ENCODE measurements around the gene ASB4.
A peak's percentile ranks its signal among the peaks of the same experiment; 100 is the strongest.
"Not testable (repeated sequence)": the region's sequence is repeated elsewhere in the genome, so short reads cannot be mapped to it uniquely, and the experiment has no call there.

ASB4 gene

GRCh38 chr7:95485391-95486123, at the start of gene ASB4:
TSS of gene ASB4 (plus strand) at chr7:95485943. CDS start at chr7:95485972, 29 bp downstream.
- DNase-seq (ENCODE audit: low spot score): no peak

GRCh38 chr7:95436407-95436806, 49.3 kb upstream of the ASB4 start:
- DNase-seq (ENCODE audit: low spot score): no peak

GRCh38 chr7:95440394-95441038, 45.2 kb upstream of the ASB4 start:
- DNase-seq (ENCODE audit: low spot score): no peak

GRCh38 chr7:95441042-95441823, 44.5 kb upstream of the ASB4 start:
- no peak for DNase-seq (ENCODE audit: low spot score)

- no peak for DNase-seq (ENCODE audit: low spot score)
Observed at GRCh38 chr7:95444796-95445195, 40.9 kb upstream of the ASB4 start.

- DNase-seq (ENCODE audit: low spot score): no peak
Observed at GRCh38 chr7:95446618-95447017, 39.1 kb upstream of the ASB4 start.

GRCh38 chr7:95454438-95455045, 31.2 kb upstream of the ASB4 start:
- DNase-seq (ENCODE audit: low spot score): no peak

- no peak for DNase-seq (ENCODE audit: low spot score)
Observed at GRCh38 chr7:95457947-95458346, 27.8 kb upstream of the ASB4 start.

GRCh38 chr7:95460653-95461052, 25.1 kb upstream of the ASB4 start:
- not testable (repeated sequence) for DNase-seq (ENCODE audit: low spot score)

GRCh38 chr7:95467912-95468607, 17.7 kb upstream of the ASB4 start:
- no peak for DNase-seq (ENCODE audit: low spot score)

- DNase-seq (ENCODE audit: low spot score): no peak
Observed at GRCh38 chr7:95469187-95469586, 16.6 kb upstream of the ASB4 start.

- DNase-seq (ENCODE audit: low spot score): no peak
Observed at GRCh38 chr7:95469848-95470247, 15.9 kb upstream of the ASB4 start.

- no peak for DNase-seq (ENCODE audit: low spot score)
Observed at GRCh38 chr7:95470452-95470851, 15.3 kb upstream of the ASB4 start.

GRCh38 chr7:95471071-95471470, 14.7 kb upstream of the ASB4 start:
- DNase-seq (ENCODE audit: low spot score): no peak

GRCh38 chr7:95472581-95473161, 13.1 kb upstream of the ASB4 start:
- no peak for DNase-seq (ENCODE audit: low spot score)

- no peak for DNase-seq (ENCODE audit: low spot score)
Observed at GRCh38 chr7:95473276-95473985, 12.3 kb upstream of the ASB4 start.

- no peak for DNase-seq (ENCODE audit: low spot score)
Observed at GRCh38 chr7:95476072-95476847, 9.5 kb upstream of the ASB4 start.

GRCh38 chr7:95476904-95477594, 8.7 kb upstream of the ASB4 start:
- peak; percentile 32 for DNase-seq (ENCODE audit: low spot score)

GRCh38 chr7:95478272-95479037, 7.3 kb upstream of the ASB4 start:
- no peak for DNase-seq (ENCODE audit: low spot score)
